ENCODE data around the gene MNS1.
"Not testable (repeated sequence)": the region's sequence is repeated elsewhere in the genome, so short reads cannot be mapped to it uniquely, and the experiment has no call there.

The MNS1 gene

DNA sequence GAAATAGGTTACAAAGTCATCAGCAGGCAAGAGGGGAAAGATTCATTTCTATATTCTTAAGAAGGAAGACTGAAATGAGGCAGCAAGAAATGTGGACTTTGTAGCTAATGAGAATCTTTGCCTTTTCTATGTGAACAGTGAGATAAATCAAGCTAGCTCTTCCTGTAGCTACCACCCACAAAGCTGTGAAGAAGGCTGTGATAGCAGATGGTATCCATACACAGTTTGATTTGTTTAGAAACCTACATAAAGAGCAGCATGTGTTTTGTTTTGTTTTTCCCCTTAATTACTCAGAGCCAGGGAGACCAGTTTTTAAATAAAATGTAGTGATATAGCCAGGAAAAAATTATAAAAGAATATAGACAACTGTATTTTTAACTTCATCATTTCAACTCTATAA is 54.2 kb downstream of the MNS1 start:
- no peak overlapping the region for H2BK12ac ChIP-seq (ENCODE audit: low read length)
- H3K4ac ChIP-seq (ENCODE audit: low read depth, low read length): no peak overlapping the region
- no peaks in the 10 kb centered on the region for H3K4me1 ChIP-seq (ENCODE audit: control insufficient read depth in 1 of 2, insufficient read depth in 2 of 2, low read length in 2 of 2)
- H3K4me3 ChIP-seq (ENCODE audit: low read depth, low read length): no peak overlapping the region
- H3K79me1 ChIP-seq (ENCODE audit: low read length): no peaks in the 10 kb centered on the region
- no peak overlapping the region for H3K9ac ChIP-seq (ENCODE audit: low read length)
- H2BK5ac ChIP-seq (ENCODE audit: low read depth, low read length, poor library complexity): no peak overlapping the region
- no peaks in the 10 kb centered on the region for H3K36me3 ChIP-seq (ENCODE audit: control insufficient read depth in 1 of 2, insufficient read depth in 2 of 2, low read length in 2 of 2)
- H4K8ac ChIP-seq (ENCODE audit: low read depth, low read length): no peak overlapping the region
- no peaks in the 10 kb centered on the region for H3K79me2 ChIP-seq (ENCODE audit: control insufficient read depth, insufficient read depth, low read length, poor library complexity)
- H3K4me2 ChIP-seq (ENCODE audit: low read length): no peak overlapping the region
- H4K91ac ChIP-seq (ENCODE audit: low read depth, low read length): no peak overlapping the region
- H2AK5ac ChIP-seq (ENCODE audit: low read length): no peak overlapping the region
- no peak overlapping the region for H3K14ac ChIP-seq (ENCODE audit: low read length)
- no peaks in the 10 kb centered on the region for H3K9me3 ChIP-seq (ENCODE audit: insufficient read depth, low read depth, low read length)
- H2AFZ ChIP-seq (ENCODE audit: insufficient read depth, low read length, poor library complexity): no peak overlapping the region
- H4K12ac ChIP-seq (ENCODE audit: low read depth, low read length): no peak overlapping the region
- H3K27ac ChIP-seq (ENCODE audit: low read depth, low read length): no peak overlapping the region
- H3K18ac ChIP-seq (ENCODE audit: low read length): no peak overlapping the region
- H3K23ac ChIP-seq (ENCODE audit: low read length): no peak overlapping the region
- H3K27me3 ChIP-seq (ENCODE audit: insufficient read depth, low read length): no peaks in the 10 kb centered on the region
- H2BK120ac ChIP-seq (ENCODE audit: insufficient read depth, low read length, poor library complexity): no peak overlapping the region
- DNase-seq: no peak

DNA sequence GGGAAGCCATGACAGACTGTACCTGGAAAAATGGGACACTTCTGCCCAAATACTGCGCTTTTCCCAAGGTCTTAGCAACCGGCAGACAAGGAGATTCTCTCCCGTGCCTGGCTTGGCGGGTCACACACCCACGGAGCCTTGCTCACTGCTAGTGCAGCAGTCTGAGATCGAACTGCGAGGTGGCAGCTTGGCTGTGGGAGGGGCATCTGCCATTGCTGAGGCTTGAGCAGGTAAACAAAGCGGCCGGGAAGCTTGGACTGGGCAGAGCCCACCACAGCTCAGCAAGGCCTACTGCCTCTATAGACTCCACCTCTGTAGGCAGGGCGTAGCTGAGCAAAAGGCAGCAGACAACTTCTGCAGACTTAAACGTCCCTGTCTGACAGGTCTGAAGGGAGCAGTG is 65.7 kb downstream of the MNS1 start:
- H3K36me3 ChIP-seq (ENCODE audit: control insufficient read depth in 1 of 2, insufficient read depth in 2 of 2, low read length in 2 of 2); H2BK5ac ChIP-seq (ENCODE audit: low read depth, low read length, poor library complexity); H4K8ac ChIP-seq (ENCODE audit: low read depth, low read length); H2BK120ac ChIP-seq (ENCODE audit: insufficient read depth, low read length, poor library complexity); H3K79me1 ChIP-seq (ENCODE audit: low read length); H3K4me3 ChIP-seq (ENCODE audit: low read depth, low read length); H3K18ac ChIP-seq (ENCODE audit: low read length); H3K27me3 ChIP-seq (ENCODE audit: insufficient read depth, low read length); H2BK12ac ChIP-seq (ENCODE audit: low read length); H3K79me2 ChIP-seq (ENCODE audit: control insufficient read depth, insufficient read depth, low read length, poor library complexity); H4K12ac ChIP-seq (ENCODE audit: low read depth, low read length); DNase-seq; H3K4ac ChIP-seq (ENCODE audit: low read depth, low read length); H3K9me3 ChIP-seq (ENCODE audit: insufficient read depth, low read depth, low read length); H3K9ac ChIP-seq (ENCODE audit: low read length); H2AK5ac ChIP-seq (ENCODE audit: low read length); H3K14ac ChIP-seq (ENCODE audit: low read length); H2AFZ ChIP-seq (ENCODE audit: insufficient read depth, low read length, poor library complexity); H3K27ac ChIP-seq (ENCODE audit: low read depth, low read length); H3K4me2 ChIP-seq (ENCODE audit: low read length); H4K91ac ChIP-seq (ENCODE audit: low read depth, low read length); H3K23ac ChIP-seq (ENCODE audit: low read length); H3K4me1 ChIP-seq (ENCODE audit: control insufficient read depth in 1 of 2, insufficient read depth in 2 of 2, low read length in 2 of 2): not testable (repeated sequence)
- no CpG with 5 or more reads among the region's 11 CpGs for WGBS (ENCODE audit: extremely low coverage, insufficient coverage, insufficient read length)

- WGBS (ENCODE audit: extremely low coverage, insufficient coverage, insufficient read length): no CpG with 5 or more reads among the region's 3 CpGs
- not testable (repeated sequence) for H3K79me2 ChIP-seq (ENCODE audit: control insufficient read depth, insufficient read depth, low read length, poor library complexity); H4K8ac ChIP-seq (ENCODE audit: low read depth, low read length); H3K14ac ChIP-seq (ENCODE audit: low read length); H3K27ac ChIP-seq (ENCODE audit: low read depth, low read length); H2BK120ac ChIP-seq (ENCODE audit: insufficient read depth, low read length, poor library complexity); H3K27me3 ChIP-seq (ENCODE audit: insufficient read depth, low read length); H3K9me3 ChIP-seq (ENCODE audit: insufficient read depth, low read depth, low read length); H2AK5ac ChIP-seq (ENCODE audit: low read length); H3K4me2 ChIP-seq (ENCODE audit: low read length); H3K4me1 ChIP-seq (ENCODE audit: control insufficient read depth in 1 of 2, insufficient read depth in 2 of 2, low read length in 2 of 2); H3K4me3 ChIP-seq (ENCODE audit: low read depth, low read length); H3K18ac ChIP-seq (ENCODE audit: low read length); H3K4ac ChIP-seq (ENCODE audit: low read depth, low read length); H3K23ac ChIP-seq (ENCODE audit: low read length); H4K91ac ChIP-seq (ENCODE audit: low read depth, low read length); H3K9ac ChIP-seq (ENCODE audit: low read length); H3K36me3 ChIP-seq (ENCODE audit: control insufficient read depth in 1 of 2, insufficient read depth in 2 of 2, low read length in 2 of 2); H4K12ac ChIP-seq (ENCODE audit: low read depth, low read length); DNase-seq; H2BK5ac ChIP-seq (ENCODE audit: low read depth, low read length, poor library complexity); H2AFZ ChIP-seq (ENCODE audit: insufficient read depth, low read length, poor library complexity); H3K79me1 ChIP-seq (ENCODE audit: low read length); H2BK12ac ChIP-seq (ENCODE audit: low read length)
Observed at GRCh38 chr15:56397325-56397724, 67.6 kb downstream of the MNS1 start.

GRCh38 chr15:56394909-56395308 is 70.0 kb downstream of the MNS1 start:
- no peak for DNase-seq
- H4K91ac ChIP-seq (ENCODE audit: low read depth, low read length): no peak overlapping the region
- no peak overlapping the region for H3K23ac ChIP-seq (ENCODE audit: low read length)
- no peaks in the 10 kb centered on the region for H3K79me1 ChIP-seq (ENCODE audit: low read length)
- no peak overlapping the region for H4K8ac ChIP-seq (ENCODE audit: low read depth, low read length)
- H3K27me3 ChIP-seq (ENCODE audit: insufficient read depth, low read length): no peaks in the 10 kb centered on the region
- no peak overlapping the region for H2BK120ac ChIP-seq (ENCODE audit: insufficient read depth, low read length, poor library complexity)
- H3K14ac ChIP-seq (ENCODE audit: low read length): no peak overlapping the region
- H3K4ac ChIP-seq (ENCODE audit: low read depth, low read length): no peak overlapping the region
- H2BK5ac ChIP-seq (ENCODE audit: low read depth, low read length, poor library complexity): no peak overlapping the region
- no CpG with 5 or more reads among the region's 1 CpG for WGBS (ENCODE audit: extremely low coverage, insufficient coverage, insufficient read length)
- H3K36me3 ChIP-seq (ENCODE audit: control insufficient read depth in 1 of 2, insufficient read depth in 2 of 2, low read length in 2 of 2): no peaks in the 10 kb centered on the region
- no peaks in the 10 kb centered on the region for H3K9me3 ChIP-seq (ENCODE audit: insufficient read depth, low read depth, low read length)
- H3K9ac ChIP-seq (ENCODE audit: low read length): no peak overlapping the region
- H2BK12ac ChIP-seq (ENCODE audit: low read length): no peak overlapping the region
- H3K27ac ChIP-seq (ENCODE audit: low read depth, low read length): no peak overlapping the region
- H2AK5ac ChIP-seq (ENCODE audit: low read length): no peak overlapping the region
- no peak overlapping the region for H3K4me2 ChIP-seq (ENCODE audit: low read length)
- no peaks in the 10 kb centered on the region for H3K4me1 ChIP-seq (ENCODE audit: control insufficient read depth in 1 of 2, insufficient read depth in 2 of 2, low read length in 2 of 2)
- H4K12ac ChIP-seq (ENCODE audit: low read depth, low read length): no peak overlapping the region
- H3K18ac ChIP-seq (ENCODE audit: low read length): no peak overlapping the region
- no peak overlapping the region for H2AFZ ChIP-seq (ENCODE audit: insufficient read depth, low read length, poor library complexity)
- H3K79me2 ChIP-seq (ENCODE audit: control insufficient read depth, insufficient read depth, low read length, poor library complexity): no peaks in the 10 kb centered on the region
- H3K4me3 ChIP-seq (ENCODE audit: low read depth, low read length): no peak overlapping the region

GRCh38 chr15:56393277-56393676 is 71.7 kb downstream of the MNS1 start:
- Histone ChIP-seq H4K12ac (ENCODE audit: low read depth, low read length) (no peak overlapping the region), H3K4me1 (ENCODE audit: control insufficient read depth in 1 of 2, insufficient read depth in 2 of 2, low read length in 2 of 2) (no peaks in the 10 kb centered on the region), H3K27me3 (ENCODE audit: insufficient read depth, low read length) (no peaks in the 10 kb centered on the region), H3K4me2 (ENCODE audit: low read length) (no peak overlapping the region), H2AK5ac (ENCODE audit: low read length) (no peak overlapping the region), H4K8ac (ENCODE audit: low read depth, low read length) (no peak overlapping the region), H3K79me1 (ENCODE audit: low read length) (no peaks in the 10 kb centered on the region), H3K4me3 (ENCODE audit: low read depth, low read length) (no peak overlapping the region), H2BK12ac (ENCODE audit: low read length) (no peak overlapping the region), H3K27ac (ENCODE audit: low read depth, low read length) (no peak overlapping the region), H3K9me3 (ENCODE audit: insufficient read depth, low read depth, low read length) (no peaks in the 10 kb centered on the region), H3K9ac (ENCODE audit: low read length) (no peak overlapping the region), H2AFZ (ENCODE audit: insufficient read depth, low read length, poor library complexity) (no peak overlapping the region), H2BK120ac (ENCODE audit: insufficient read depth, low read length, poor library complexity) (no peak overlapping the region), H3K79me2 (ENCODE audit: control insufficient read depth, insufficient read depth, low read length, poor library complexity) (no peaks in the 10 kb centered on the region), H3K4ac (ENCODE audit: low read depth, low read length) (no peak overlapping the region), H4K91ac (ENCODE audit: low read depth, low read length) (no peak overlapping the region), H3K14ac (ENCODE audit: low read length) (no peak overlapping the region), H3K23ac (ENCODE audit: low read length) (no peak overlapping the region), H2BK5ac (ENCODE audit: low read depth, low read length, poor library complexity) (no peak overlapping the region), H3K18ac (ENCODE audit: low read length) (no peak overlapping the region), H3K36me3 (ENCODE audit: control insufficient read depth in 1 of 2, insufficient read depth in 2 of 2, low read length in 2 of 2) (no peaks in the 10 kb centered on the region)
- no CpG with 5 or more reads among the region's 1 CpG for WGBS (ENCODE audit: extremely low coverage, insufficient coverage, insufficient read length)
- DNase-seq: no peak

Measured in trophoblast cell (in vitro differentiated cells and primary cell).